ENCODE data around the gene LEFTY1.

GRCh38 chr1:225926551-225927113 is 37.7 kb upstream of the LEFTY1 start:
- no peak for TF ChIP-seq EP300 (IDR thresholded peaks at IDR 0.05)
- TF ChIP-seq, protein P1, sequence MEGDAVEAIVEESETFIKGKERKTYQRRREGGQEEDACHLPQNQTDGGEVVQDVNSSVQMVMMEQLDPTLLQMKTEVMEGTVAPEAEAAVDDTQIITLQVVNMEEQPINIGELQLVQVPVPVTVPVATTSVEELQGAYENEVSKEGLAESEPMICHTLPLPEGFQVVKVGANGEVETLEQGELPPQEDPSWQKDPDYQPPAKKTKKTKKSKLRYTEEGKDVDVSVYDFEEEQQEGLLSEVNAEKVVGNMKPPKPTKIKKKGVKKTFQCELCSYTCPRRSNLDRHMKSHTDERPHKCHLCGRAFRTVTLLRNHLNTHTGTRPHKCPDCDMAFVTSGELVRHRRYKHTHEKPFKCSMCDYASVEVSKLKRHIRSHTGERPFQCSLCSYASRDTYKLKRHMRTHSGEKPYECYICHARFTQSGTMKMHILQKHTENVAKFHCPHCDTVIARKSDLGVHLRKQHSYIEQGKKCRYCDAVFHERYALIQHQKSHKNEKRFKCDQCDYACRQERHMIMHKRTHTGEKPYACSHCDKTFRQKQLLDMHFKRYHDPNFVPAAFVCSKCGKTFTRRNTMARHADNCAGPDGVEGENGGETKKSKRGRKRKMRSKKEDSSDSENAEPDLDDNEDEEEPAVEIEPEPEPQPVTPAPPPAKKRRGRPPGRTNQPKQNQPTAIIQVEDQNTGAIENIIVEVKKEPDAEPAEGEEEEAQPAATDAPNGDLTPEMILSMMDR (IDR thresholded peaks at IDR 0.05), result no peak

Measured in gastroesophageal sphincter (tissue), 3 donors.